Activated CD4-positive, alpha-beta T cell treated with anti-CD3 and anti-CD28 coated beads, Interleukin-2, amount 50 U/mL, for 24 hours (primary cell): Measurements from ENCODE around the gene GUCY2F.

ENCODE experiments used
- DNase-seq, 2 donors: peaks; one replicate each; pipeline ENCODE4 v3.0.0-alpha.2; 2020; ENCODE audit warnings: low read depth in 1 of 2, low spot score in 1 of 2

The GUCY2F gene

GRCh38 chrX:109344678-109345077 is 137.2 kb downstream of the GUCY2F start:
- no peak for DNase-seq

- no peak for DNase-seq
Measured at GRCh38 chrX:109344101-109344500, 137.8 kb downstream of the GUCY2F start.

GRCh38 chrX:109343671-109344070 is 138.2 kb downstream of the GUCY2F start:
- DNase-seq = no peak

- DNase-seq = no peak
Measured at GRCh38 chrX:109336141-109336540, 145.7 kb downstream of the GUCY2F start.

GRCh38 chrX:109327251-109327650 is 154.6 kb downstream of the GUCY2F start:
- no peak for DNase-seq
